IMR-90 (cell line): Measurements from ENCODE around the gene UBQLN1. TPM values are rescaled to one million over a fixed set of nuclear protein-coding genes. Genes with fewer than 3 reads are reported as not detected.

Experiments used
- ATAC-seq: fragments of 200-7000 bp; cut with Tn5 transposase; 2 replicates; pipeline ENCODE4 v1.9.1; 2020; ENCODE audit warnings: low read depth, mild to moderate bottlenecking, moderate library complexity
- BruUV-seq: library from RNA; stranded (reverse); fragments of 400-500 nt; replicated peaks from 2 replicates; lab custom pipeline; 2021; lab: Mats Ljungman, UMichigan
- CTCF ChIA-PET: fragments of 300-600 bp; formaldehyde crosslinking; extraction: SDS; loops from one replicate; lab custom pipeline; 2021; ENCODE audit warnings: antibody characterized with exemption; lab: Yijun Ruan, JAX
- POLR2A ChIA-PET: fragments of 300-600 bp; sonication (Branson Sonifier 250); formaldehyde crosslinking; loops from one replicate; lab custom pipeline; 2022; ENCODE audit warnings: antibody characterized with exemption; ENCODE audit not compliant: unreplicated experiment; lab: Charles Lee
- DNase-seq: peaks from one replicate; pipeline ENCODE4 v3.0.0; 2013
- H2AFZ ChIP-seq: replicated peaks from 2 replicates; pipeline ENCODE3; 2013; ENCODE audit warnings: low read length, mild to moderate bottlenecking; ENCODE audit not compliant: poor library complexity
- H2AK5ac ChIP-seq: 2 replicates; pipeline ENCODE4 v1.6.1; 2013; ENCODE audit warnings: low read depth, low read length, inconsistent platforms
- H2AK9ac ChIP-seq: replicated peaks from 2 replicates; pipeline ENCODE3; 2013; ENCODE audit warnings: mild to moderate bottlenecking, low read depth, low read length, moderate library complexity; ENCODE audit not compliant: poor library complexity
- H2BK120ac ChIP-seq: 2 replicates; pipeline ENCODE4 v1.6.1; 2013; ENCODE audit warnings: low read depth, low read length, inconsistent platforms
- H2BK15ac ChIP-seq: 3 replicates; pipeline ENCODE4 v1.6.1; 2013; ENCODE audit warnings: low read depth, low read length, inconsistent platforms
- H2BK20ac ChIP-seq: 2 replicates; pipeline ENCODE4 v1.6.1; 2013; ENCODE audit warnings: low read depth, mild to moderate bottlenecking, inconsistent platforms, low read length, moderate library complexity
- H2BK5ac ChIP-seq: 2 replicates; pipeline ENCODE4 v1.6.1; 2013; ENCODE audit warnings: mild to moderate bottlenecking, low read depth, low read length, inconsistent platforms; ENCODE audit not compliant: poor library complexity, severe bottlenecking
- H3K14ac ChIP-seq: replicated peaks from 2 replicates; pipeline ENCODE4 v1.6.1; 2013; ENCODE audit warnings: low read depth, low read length, inconsistent platforms
- H3K18ac ChIP-seq: 2 replicates; pipeline ENCODE4 v1.6.1; 2013; ENCODE audit warnings: low read depth, low read length, control low read depth
- H3K23ac ChIP-seq: 2 replicates; pipeline ENCODE4 v1.6.1; 2013; ENCODE audit warnings: low read depth, low read length, inconsistent platforms
- H3K27ac ChIP-seq: 2 replicates; pipeline ENCODE4 v1.5.1; 2013; ENCODE audit warnings: mild to moderate bottlenecking, control low read depth, low read length; ENCODE audit not compliant: insufficient read depth
- H3K27me3 ChIP-seq: 2 replicates; pipeline ENCODE4 v1.6.1; 2013; ENCODE audit warnings: low read length; ENCODE audit not compliant: control insufficient read depth, insufficient read depth
- H3K36me3 ChIP-seq: 2 replicates; pipeline ENCODE4 v1.6.1; 2013; ENCODE audit warnings: low read length, mixed read lengths; ENCODE audit not compliant: control insufficient read depth, insufficient read depth
- H3K4ac ChIP-seq: 2 replicates; pipeline ENCODE4 v1.6.1; 2013; ENCODE audit warnings: low read depth, low read length, inconsistent platforms
- H3K4me1 ChIP-seq: 2 replicates; pipeline ENCODE4 v1.6.1; 2013; ENCODE audit warnings: low read length, mixed read lengths; ENCODE audit not compliant: control insufficient read depth, insufficient read depth
- H3K4me2 ChIP-seq: 2 replicates; pipeline ENCODE4 v1.6.1; 2013; ENCODE audit warnings: low read depth, mild to moderate bottlenecking, control low read depth, low read length, moderate library complexity
- H3K4me3 ChIP-seq: 2 replicates; pipeline ENCODE4 v1.5.1; 2013; ENCODE audit warnings: low read depth, mild to moderate bottlenecking, control low read depth, low read length, moderate library complexity; ENCODE audit not compliant: insufficient read depth
- H3K56ac ChIP-seq: 2 replicates; pipeline ENCODE4 v1.6.1; 2013; ENCODE audit warnings: low read length, inconsistent platforms; ENCODE audit not compliant: insufficient read depth; ENCODE audit errors: extremely low read depth
- H3K79me1 ChIP-seq, 2 experiments: 2 replicates each; pipeline ENCODE4 v1.6.1; 2013; ENCODE audit warnings: low read length in 2 of 2, inconsistent platforms in 1 of 2, low read depth in 1 of 2
- H3K9ac ChIP-seq: 2 replicates; pipeline ENCODE4 v1.6.1; 2013; ENCODE audit warnings: low read depth, low read length, control low read depth
- H3K9me1 ChIP-seq: 2 replicates; pipeline ENCODE4 v1.6.1; 2013; ENCODE audit warnings: low read length, inconsistent platforms; ENCODE audit not compliant: insufficient read depth
- H3K9me3 ChIP-seq: 2 replicates; pipeline ENCODE4 v1.6.1; 2013; ENCODE audit warnings: low read length; ENCODE audit not compliant: control insufficient read depth, insufficient read depth
- H4K20me1 ChIP-seq: 2 replicates; pipeline ENCODE4 v1.6.1; 2013; ENCODE audit warnings: low read length, inconsistent platforms; ENCODE audit not compliant: insufficient read depth
- H4K5ac ChIP-seq: 2 replicates; pipeline ENCODE4 v1.6.1; 2013; ENCODE audit warnings: mild to moderate bottlenecking, low read depth, low read length, control low read depth
- H4K8ac ChIP-seq, 2 experiments: 2 replicates each; pipeline ENCODE4 v1.6.1; 2013; ENCODE audit warnings: low read depth in 2 of 2, low read length in 2 of 2, control low read depth in 1 of 2, inconsistent platforms in 1 of 2
- H4K91ac ChIP-seq: 2 replicates; pipeline ENCODE4 v1.6.1; 2013; ENCODE audit warnings: low read depth, low read length, inconsistent platforms; ENCODE audit not compliant: insufficient read depth
- BHLHE40 ChIP-seq: fragments of 150-350 bp; IDR thresholded peaks from 2 replicates; pipeline ENCODE4 v1.6.1; 2016; ENCODE audit warnings: mild to moderate bottlenecking, low read depth, low read length
- CEBPB ChIP-seq: IDR thresholded peaks from 2 replicates; pipeline ENCODE4 v1.6.1; 2012; ENCODE audit warnings: low read depth, low read length, improper control_type of control experiment
- CHD1 ChIP-seq: IDR thresholded peaks from 2 replicates; pipeline ENCODE4 v1.6.1; 2012; ENCODE audit warnings: low read depth, low read length, improper control_type of control experiment
- FOS ChIP-seq: fragments of 150-350 bp; IDR thresholded peaks from 2 replicates; pipeline ENCODE4 v1.6.1; 2016; ENCODE audit warnings: low read depth, low read length
- MAFK ChIP-seq: IDR thresholded peaks from 2 replicates; pipeline ENCODE4 v1.6.1; 2012; ENCODE audit warnings: low read depth, low read length, improper control_type of control experiment
- MAZ ChIP-seq: IDR thresholded peaks from 2 replicates; pipeline ENCODE4 v1.6.1; 2012; ENCODE audit warnings: low read depth, mild to moderate bottlenecking, low read length, improper control_type of control experiment, moderate library complexity, borderline replicate concordance
- MXI1 ChIP-seq: IDR thresholded peaks from 2 replicates; pipeline ENCODE4 v1.6.1; 2012; ENCODE audit warnings: low read depth, mild to moderate bottlenecking, low read length, moderate library complexity, borderline replicate concordance
- NFE2L2 ChIP-seq: fragments of 150-350 bp; IDR thresholded peaks from 2 replicates; pipeline ENCODE4 v1.6.1; 2016; ENCODE audit warnings: low read depth, mild to moderate bottlenecking, low read length
- POLR2A ChIP-seq: IDR thresholded peaks from 2 replicates; pipeline ENCODE4 v1.6.1; 2012; ENCODE audit warnings: mild to moderate bottlenecking, low read depth, low read length
- RAD21 ChIP-seq: IDR thresholded peaks from 2 replicates; pipeline ENCODE4 v1.6.1; 2012; ENCODE audit warnings: low read length, improper control_type of control experiment
- RCOR1 ChIP-seq: IDR thresholded peaks from 2 replicates; pipeline ENCODE4 v1.6.1; 2012; ENCODE audit warnings: mild to moderate bottlenecking, low read length, improper control_type of control experiment; ENCODE audit not compliant: insufficient replicate concordance
- RFX5 ChIP-seq: IDR thresholded peaks from 2 replicates; pipeline ENCODE4 v1.8.0; 2012; ENCODE audit warnings: low read depth, mild to moderate bottlenecking, low read length, moderate library complexity
- SMC3 ChIP-seq: fragments of 150-350 bp; IDR thresholded peaks from 2 replicates; pipeline ENCODE4 v1.6.1; 2016; ENCODE audit warnings: low read depth, mild to moderate bottlenecking, antibody characterized with exemption, low read length, moderate library complexity
- WGBS, 2 experiments: methylation state at CpG; one replicate each; pipeline versions ENCODE4 v1.1.5 to v1.1.7; 2013; ENCODE audit warnings: missing lambda C conversion rate in 2 of 2; ENCODE audit not compliant: insufficient read length in 1 of 2; ENCODE audit errors: extremely low coverage in 2 of 2; 5-methylcytosine and 5-hydroxymethylcytosine counted together
- dilution Hi-C: fragments of 300-500 bp; cut with HindIII; formaldehyde crosslinking; loops from one replicate; pipeline ENCODE4 v1.14.3; 2018; ENCODE audit warnings: low sequenced_read_pairs; ENCODE audit not compliant: unreplicated experiment
- in situ Hi-C: fragments of 300-500 bp; cut with MboI; formaldehyde crosslinking; loops from 3 replicates; pipeline ENCODE4 v1.14.3; 2019; ENCODE audit warnings: low sequenced_read_pairs, inconsistent platforms, mixed read lengths
- intact Hi-C: fragments of 100-400 bp; cut with micrococcal nuclease; formaldehyde crosslinking; loops from 2 replicates; pipeline ENCODE4 v1.10.0; 2022
- polyA plus RNA-seq, 3 experiments: library from polyadenylated mRNA; depleted of rRNA; stranded (reverse); fragments of >200 nt; gene quantifications; 2 replicates each; pipeline ENCODE4 v1.2.3, GENCODE V29; 2012; ENCODE audit warnings: low replicate concordance in 1 of 3
- total RNA-seq: library from RNA; depleted of rRNA; stranded (reverse); fragments of >200 nt; gene quantifications from 2 replicates; pipeline ENCODE4 v1.2.3, GENCODE V29; 2012
- TF ChIP-seq, protein P1 (sequence below): fragments of 150-350 bp; IDR thresholded peaks from 2 replicates; pipeline ENCODE4 v1.6.1; 2016; ENCODE audit warnings: low read depth, mild to moderate bottlenecking, low read length, moderate library complexity, borderline replicate concordance
- TF ChIP-seq, protein P2 (sequence below): fragments of 150-350 bp; IDR thresholded peaks from 2 replicates; pipeline ENCODE4 v1.6.1; 2017; ENCODE audit warnings: mild to moderate bottlenecking, antibody characterized with exemption, low read length, low read depth
- TF ChIP-seq, protein P3 (sequence below): conservative IDR thresholded peaks from 2 replicates; pipeline ENCODE4 v1.5.1; 2012; ENCODE audit warnings: mild to moderate bottlenecking, low read depth, low read length, improper control_type of control experiment

UBQLN1 gene
- total and polyA plus RNA-seq, 2 of the 4 experiments (the other 2 are of a cell fraction): 74.3 to 164 TPM

DNA sequence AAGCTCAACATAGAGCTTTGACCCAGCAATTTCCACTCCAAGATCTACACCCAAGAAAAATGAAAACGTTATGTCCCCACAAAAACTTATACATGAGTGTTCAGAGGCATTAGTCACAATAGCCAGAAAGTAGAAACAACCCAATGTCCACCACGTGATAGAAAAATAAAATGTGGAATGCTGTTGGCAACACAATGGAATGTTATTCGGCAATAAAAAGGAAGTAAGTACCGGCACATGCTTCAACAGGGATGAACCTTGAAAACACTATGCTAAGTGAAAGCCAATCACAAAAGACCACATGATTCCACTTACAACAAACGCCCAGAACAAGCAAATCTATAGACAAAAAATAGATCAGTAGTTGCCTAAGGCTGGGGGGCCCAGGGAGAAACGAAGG, 6.0 kb downstream of the UBQLN1 start:
- Histone ChIP-seq H4K91ac (no peak overlapping the region), H3K56ac (no peak overlapping the region), H3K9me3 (no peaks in the 10 kb centered on the region), H2AK5ac (no peak overlapping the region), H3K14ac (no peak overlapping the region), H2AK9ac (no peak overlapping the region), H3K27ac (no peak overlapping the region), H3K18ac (no peak overlapping the region), H2BK120ac (no peak overlapping the region), H4K5ac (no peak overlapping the region), H3K4me1 (no peaks in the 10 kb centered on the region; the same call in 1 of the 2 replicates), H3K4ac (no peak overlapping the region), H3K4me3 (no peak overlapping the region), H2BK5ac (no peak overlapping the region), H3K4me2 (peak overlapping the region; percentile 49; the same call in 1 of the 2 replicates), H3K27me3 (no peaks in the 10 kb centered on the region), H3K23ac (no peak overlapping the region), H4K8ac (no peak overlapping the region), H3K9me1 (0 out of 2 replicates have a peak, but pooled peaks cover 3% of the 10 kb centered on the region), H2AFZ (no peak overlapping the region), H2BK15ac (no peak overlapping the region), H3K79me1 (peaks cover 5 to 25% of the 10 kb centered on the region in 2 experiments; a peak in 3 of 4 replicates), H2BK20ac (no peak overlapping the region), H3K36me3 (no peaks in the 10 kb centered on the region), H4K20me1 (peaks cover 96% of the 10 kb centered on the region), H3K9ac (no peak overlapping the region)
- TF ChIP-seq RFX5 (no peak), BHLHE40 (no peak; the same call in 1 of the 2 replicates), NFE2L2 (no peak), MAFK (no peak), MAZ (no peak), RCOR1 (no peak), MXI1 (0 out of 2 replicates have a peak, but pooled peaks have one; percentile 46), FOS (no peak), CHD1 (no peak), RAD21 (no peak), SMC3 (no peak), POLR2A (no peak), CEBPB (peak; percentile 29; the same call in 1 of the 2 replicates)
- TF ChIP-seq, protein P1, sequence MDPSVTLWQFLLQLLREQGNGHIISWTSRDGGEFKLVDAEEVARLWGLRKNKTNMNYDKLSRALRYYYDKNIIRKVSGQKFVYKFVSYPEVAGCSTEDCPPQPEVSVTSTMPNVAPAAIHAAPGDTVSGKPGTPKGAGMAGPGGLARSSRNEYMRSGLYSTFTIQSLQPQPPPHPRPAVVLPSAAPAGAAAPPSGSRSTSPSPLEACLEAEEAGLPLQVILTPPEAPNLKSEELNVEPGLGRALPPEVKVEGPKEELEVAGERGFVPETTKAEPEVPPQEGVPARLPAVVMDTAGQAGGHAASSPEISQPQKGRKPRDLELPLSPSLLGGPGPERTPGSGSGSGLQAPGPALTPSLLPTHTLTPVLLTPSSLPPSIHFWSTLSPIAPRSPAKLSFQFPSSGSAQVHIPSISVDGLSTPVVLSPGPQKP: no peak
- TF ChIP-seq, protein P2, sequence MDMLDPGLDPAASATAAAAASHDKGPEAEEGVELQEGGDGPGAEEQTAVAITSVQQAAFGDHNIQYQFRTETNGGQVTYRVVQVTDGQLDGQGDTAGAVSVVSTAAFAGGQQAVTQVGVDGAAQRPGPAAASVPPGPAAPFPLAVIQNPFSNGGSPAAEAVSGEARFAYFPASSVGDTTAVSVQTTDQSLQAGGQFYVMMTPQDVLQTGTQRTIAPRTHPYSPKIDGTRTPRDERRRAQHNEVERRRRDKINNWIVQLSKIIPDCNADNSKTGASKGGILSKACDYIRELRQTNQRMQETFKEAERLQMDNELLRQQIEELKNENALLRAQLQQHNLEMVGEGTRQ: peak; percentile 76
- TF ChIP-seq, protein P3, sequence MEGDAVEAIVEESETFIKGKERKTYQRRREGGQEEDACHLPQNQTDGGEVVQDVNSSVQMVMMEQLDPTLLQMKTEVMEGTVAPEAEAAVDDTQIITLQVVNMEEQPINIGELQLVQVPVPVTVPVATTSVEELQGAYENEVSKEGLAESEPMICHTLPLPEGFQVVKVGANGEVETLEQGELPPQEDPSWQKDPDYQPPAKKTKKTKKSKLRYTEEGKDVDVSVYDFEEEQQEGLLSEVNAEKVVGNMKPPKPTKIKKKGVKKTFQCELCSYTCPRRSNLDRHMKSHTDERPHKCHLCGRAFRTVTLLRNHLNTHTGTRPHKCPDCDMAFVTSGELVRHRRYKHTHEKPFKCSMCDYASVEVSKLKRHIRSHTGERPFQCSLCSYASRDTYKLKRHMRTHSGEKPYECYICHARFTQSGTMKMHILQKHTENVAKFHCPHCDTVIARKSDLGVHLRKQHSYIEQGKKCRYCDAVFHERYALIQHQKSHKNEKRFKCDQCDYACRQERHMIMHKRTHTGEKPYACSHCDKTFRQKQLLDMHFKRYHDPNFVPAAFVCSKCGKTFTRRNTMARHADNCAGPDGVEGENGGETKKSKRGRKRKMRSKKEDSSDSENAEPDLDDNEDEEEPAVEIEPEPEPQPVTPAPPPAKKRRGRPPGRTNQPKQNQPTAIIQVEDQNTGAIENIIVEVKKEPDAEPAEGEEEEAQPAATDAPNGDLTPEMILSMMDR: no peak
- in situ Hi-C loops: no loop called here
- DNase-seq: peak; percentile 54
- ChIA-PET CTCF (no interaction called here), POLR2A (no interaction called here)
- peak; percentile 43 for ATAC-seq
- dilution Hi-C loops: no loop called here
- no CpG with 5 or more reads among the region's 6 CpGs for WGBS, 2 experiments
- no TSS peak for BruUV-seq
- intact Hi-C loops: loop anchor here (10.0 kb wide), 1 partner anchor 283 kb away; the partner anchor contains the start of genes HNRNPK and RMI1
